Activated CD8-positive, alpha-beta memory T cell treated with anti-CD3 and anti-CD28 coated beads for 48 hours (primary cell): ENCODE data around the gene MAPK14.

Source experiments
- DNase-seq, 3 experiments: peaks; one replicate each; pipeline ENCODE4 v3.0.0-alpha.2; 2020; ENCODE audit warnings: low read depth in 2 of 3, low spot score in 2 of 3

Gene MAPK14

GRCh38 chr6:36133148-36133547 is 105.5 kb downstream of the MAPK14 start:
- DNase-seq = no peak

DNA sequence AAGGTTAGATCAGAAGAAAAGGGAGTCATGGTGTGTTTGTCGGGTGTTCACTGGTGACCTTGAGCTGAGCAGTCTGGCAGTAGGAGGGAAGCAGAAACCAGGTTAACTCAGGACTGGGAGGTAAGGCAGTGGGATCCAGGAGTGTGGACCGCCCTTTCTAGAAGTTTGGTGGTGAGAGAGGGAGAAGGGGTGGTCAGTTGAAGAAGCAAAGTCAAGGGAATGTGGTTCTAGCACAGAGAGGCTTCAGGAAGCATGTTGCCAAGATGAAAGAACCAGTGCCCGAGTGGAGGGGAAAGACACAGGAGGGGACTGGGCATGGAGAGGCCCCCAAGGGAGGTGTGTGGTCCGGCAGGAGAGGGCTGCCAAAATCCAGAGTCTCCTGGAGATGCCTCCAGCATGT is 106.3 kb downstream of the MAPK14 start:
- DNase-seq = no peak

DNA sequence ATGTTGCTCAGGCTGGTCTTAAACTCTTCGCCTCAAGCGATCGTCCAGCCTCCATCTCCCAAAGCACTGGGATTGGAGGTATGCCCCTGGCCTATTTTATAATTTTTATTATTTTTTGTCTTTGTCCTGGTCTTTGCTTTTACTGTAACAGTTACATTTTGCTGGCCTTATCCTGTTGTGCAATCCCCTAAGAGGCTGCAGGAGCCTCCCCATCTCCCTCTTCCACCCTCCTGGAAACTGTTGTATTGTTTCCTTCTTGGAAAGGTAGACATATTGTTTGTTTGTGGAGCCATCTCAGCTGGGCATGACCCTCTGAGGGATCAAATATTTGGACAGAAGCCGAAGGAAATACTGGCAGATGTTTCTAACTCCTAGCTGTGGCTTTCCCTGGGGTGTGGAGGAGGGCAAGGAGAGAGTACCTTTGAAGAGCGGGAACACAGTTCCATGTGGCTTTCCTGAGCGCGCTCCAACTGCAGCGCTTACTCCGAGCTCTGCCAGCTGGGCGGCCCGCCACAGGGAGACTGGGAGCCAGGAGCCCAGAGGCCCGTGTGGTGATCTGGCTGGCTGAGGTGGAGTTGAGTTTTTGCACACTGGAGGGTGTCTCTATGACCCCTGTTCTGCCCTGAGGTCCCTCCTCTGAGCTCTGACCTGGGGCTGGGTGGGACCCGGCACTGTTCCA is 107.6 kb downstream of the MAPK14 start:
- DNase-seq = no peak

GRCh38 chr6:36136034-36136433 is 108.4 kb downstream of the MAPK14 start:
- DNase-seq = no peak

DNA sequence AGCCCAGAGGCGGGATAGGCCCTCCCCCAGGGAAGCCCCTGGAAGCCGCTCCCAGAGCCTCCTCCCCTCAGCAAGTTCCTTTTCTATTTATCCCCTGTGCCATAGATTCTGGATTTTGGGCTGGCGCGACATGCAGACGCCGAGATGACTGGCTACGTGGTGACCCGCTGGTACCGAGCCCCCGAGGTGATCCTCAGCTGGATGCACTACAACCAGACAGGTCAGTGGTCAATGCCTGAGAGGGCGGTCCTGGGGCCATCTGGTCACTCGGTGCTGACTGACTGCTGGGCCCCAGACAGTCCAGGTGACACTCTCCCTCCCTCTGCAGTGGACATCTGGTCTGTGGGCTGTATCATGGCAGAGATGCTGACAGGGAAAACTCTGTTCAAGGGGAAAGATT is 108.9 kb downstream of the MAPK14 start:
- DNase-seq = no peak

DNA sequence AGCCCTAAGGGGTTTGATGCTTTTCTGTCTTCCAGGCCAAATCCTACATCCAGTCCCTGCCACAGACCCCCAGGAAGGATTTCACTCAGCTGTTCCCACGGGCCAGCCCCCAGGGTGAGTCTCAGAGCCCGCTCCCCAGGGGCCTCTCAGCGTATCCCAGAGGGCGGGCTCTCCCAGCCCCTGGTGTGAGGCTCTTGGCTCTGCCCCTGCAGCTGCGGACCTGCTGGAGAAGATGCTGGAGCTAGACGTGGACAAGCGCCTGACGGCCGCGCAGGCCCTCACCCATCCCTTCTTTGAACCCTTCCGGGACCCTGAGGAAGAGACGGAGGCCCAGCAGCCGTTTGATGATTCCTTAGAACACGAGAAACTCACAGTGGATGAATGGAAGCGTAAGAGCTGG is 111.1 kb downstream of the MAPK14 start:
- DNase-seq = no peak

DNA sequence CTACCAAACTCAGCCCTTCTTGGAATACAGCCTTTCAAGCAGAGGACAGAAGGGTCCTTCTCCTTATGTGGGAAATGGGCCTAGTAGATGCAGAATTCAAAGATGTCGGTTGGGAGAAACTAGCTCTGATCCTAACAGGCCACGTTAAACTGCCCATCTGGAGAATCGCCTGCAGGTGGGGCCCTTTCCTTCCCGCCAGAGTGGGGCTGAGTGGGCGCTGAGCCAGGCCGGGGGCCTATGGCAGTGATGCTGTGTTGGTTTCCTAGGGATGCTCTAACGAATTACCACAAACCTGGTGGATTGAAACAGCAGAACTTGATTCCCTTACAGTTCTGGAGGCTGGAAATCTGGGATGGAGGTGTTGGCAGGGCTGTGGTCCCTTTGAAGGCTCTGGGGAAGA is 111.8 kb downstream of the MAPK14 start:
- DNase-seq = no peak

GRCh38 chr6:36139991-36140710 is 112.5 kb downstream of the MAPK14 start:
- DNase-seq = no peak

DNA sequence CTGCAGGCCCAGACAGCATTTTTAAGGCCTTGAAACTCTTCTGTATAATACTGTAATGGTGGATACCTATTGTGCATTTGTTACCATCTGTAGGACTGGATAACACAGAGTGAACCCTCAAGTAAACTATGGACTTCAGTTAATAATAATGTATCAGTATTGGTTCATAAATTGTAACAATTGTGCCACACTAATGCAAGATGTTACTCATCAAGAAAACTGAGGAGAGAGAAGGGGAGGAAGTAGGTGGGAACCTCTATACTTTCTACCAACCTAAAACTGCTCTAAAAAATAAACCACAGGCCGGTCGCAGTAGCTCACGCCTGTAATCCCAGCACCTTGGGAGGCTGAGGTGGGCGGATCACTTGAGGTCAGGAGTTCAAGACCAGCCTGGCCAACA is 113.5 kb downstream of the MAPK14 start:
- no peak for DNase-seq

GRCh38 chr6:36141961-36142360 is 114.4 kb downstream of the MAPK14 start:
- DNase-seq = no peak

GRCh38 chr6:36142971-36143838 is 115.6 kb downstream of the MAPK14 start:
- DNase-seq = no peak

DNA sequence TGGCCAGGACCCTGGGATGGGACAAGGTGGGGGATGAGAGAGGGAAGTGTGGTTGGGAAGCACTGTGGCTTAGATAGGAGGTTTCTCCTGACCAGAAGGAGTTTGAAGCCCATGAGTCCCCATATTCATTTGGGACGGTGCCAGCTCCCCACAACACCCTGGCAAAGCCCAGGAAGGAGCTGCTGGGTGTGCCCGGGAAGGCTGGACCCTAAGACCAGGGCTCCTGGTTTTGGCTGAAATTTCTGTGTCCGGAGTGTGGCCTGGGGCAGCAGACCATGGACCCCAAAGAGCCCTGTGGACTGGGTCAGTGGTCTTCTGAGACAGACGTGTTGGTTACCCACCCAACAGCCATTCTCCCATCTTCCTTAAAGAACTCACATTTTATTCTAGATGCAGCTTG is 117.9 kb downstream of the MAPK14 start:
- DNase-seq = no peak

GRCh38 chr6:36147294-36147693 is 119.7 kb downstream of the MAPK14 start:
- no peak for DNase-seq

DNA sequence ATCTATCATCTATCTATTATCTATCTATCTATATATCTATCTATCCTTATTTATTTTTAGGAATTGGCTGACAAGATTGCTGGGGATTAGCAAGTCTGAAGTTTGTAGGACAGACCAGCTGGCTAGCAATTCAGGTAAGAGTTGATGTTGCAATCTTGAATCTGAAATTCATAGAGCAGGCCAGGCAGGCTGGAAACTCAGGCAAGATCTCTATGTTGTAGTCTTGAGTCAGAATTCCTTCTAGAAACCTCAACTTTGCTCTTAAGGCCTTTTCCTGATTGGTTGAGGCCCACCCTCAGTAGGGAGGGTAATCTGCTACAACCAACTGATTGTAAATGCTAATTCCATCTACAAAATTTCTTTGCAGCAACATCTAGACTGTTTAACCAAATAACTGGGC is 121.9 kb downstream of the MAPK14 start:
- no peak for DNase-seq

GRCh38 chr6:36150283-36150682 is 122.7 kb downstream of the MAPK14 start:
- no peak for DNase-seq

GRCh38 chr6:36154286-36154685 is 126.7 kb downstream of the MAPK14 start:
- DNase-seq = no peak

DNA sequence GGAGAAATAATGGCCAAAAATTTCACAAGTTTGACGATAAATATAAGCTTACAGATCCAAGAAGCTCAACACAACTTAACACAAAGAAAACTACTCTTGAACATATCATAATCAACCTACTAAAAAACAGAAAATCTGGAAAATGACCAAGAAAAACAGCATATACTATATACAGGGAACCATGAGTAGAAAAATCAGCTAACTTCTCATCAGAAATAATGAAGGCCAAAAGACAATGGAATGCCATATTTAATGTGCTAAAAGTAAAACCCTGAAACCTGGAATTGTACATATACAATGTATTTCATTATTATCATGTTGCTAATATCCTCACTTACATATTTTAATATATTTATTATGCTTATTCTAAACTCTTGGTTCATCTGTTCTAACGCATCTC is 128.1 kb downstream of the MAPK14 start:
- DNase-seq = no peak

- DNase-seq = no peak
These were observed 132.6 kb downstream of the MAPK14 start for GRCh38 chr6:36160147-36160760.
